CD4-positive, alpha-beta T cell treated with Interleukin-1 beta for 1 hour (primary cell): ENCODE data around the gene AUNIP.

Source experiments
- DNase-seq, 2 donors: peaks; one replicate each; pipeline ENCODE4 v3.0.0-alpha.2; 2020 to 2022

The AUNIP gene

DNA sequence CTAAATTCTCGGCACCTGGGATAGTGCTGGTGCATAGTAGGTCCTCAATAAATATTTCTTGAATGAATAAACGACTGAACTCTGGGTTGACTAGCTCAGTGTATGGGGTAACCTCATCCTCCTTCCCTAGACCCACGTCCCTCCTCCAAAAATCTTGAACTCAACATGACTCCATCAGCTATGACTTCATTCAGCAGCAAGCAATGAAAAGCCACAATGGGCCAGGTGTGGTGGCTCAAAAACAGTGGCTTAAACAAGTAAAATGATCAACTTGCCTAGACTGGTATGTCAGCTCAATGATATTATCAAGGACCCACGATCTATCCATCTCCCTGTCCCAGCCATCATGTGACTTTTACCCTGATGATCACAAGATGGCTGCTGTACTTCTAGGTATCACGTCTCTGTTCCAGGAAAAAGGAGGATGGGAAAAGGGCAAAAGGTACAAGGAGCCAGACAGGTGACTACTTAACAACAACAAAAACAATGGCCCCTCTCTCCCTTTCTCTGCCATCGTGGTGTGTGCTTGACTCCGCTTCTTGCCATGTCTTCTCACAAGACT is 29.2 kb upstream of the AUNIP start:
- no peak for DNase-seq

GRCh38 chr1:25885602-25886001 is 26.3 kb upstream of the AUNIP start:
- no peak for DNase-seq

DNA sequence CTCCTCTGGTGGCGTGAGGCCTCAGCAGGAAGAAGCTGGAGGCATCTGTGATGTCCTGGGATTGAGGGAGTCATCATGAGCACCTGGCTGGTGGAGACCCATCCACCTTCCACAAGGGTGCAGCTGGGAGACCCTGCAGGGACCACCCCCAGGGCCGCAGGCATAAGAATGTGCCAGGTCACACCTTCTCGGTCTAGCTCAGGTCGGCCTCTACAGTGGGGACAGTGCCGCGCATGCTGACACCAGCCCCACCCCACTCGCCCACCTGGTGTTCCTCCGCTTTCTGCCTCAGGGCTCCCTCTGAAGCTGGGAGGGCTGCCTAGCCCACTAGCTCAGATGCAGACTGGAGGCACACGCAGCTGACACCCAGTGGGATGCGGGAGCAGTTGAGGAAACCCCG is 22.0 kb upstream of the AUNIP start:
- no peak for DNase-seq

GRCh38 chr1:25880518-25880917 is 21.3 kb upstream of the AUNIP start:
- no peak for DNase-seq

DNA sequence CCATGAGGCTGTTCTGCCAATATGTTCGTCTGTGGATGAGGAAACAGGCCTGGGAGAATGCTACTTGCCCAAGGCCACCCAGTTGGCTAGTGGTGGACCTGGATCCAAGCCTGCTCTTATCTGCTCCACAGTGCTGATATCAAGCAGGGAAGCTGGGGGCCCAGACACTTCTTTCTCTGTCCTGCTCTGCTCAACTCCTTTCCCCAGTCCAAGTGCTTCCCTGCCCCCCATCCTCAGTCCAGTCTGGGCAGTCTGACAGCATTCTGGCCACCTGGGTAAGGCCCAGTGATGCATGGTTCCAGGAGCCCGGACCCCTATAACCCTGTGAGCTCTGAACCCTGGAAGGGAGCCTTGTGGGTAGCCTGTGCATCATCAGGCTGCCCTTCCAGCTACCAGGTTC is 20.4 kb upstream of the AUNIP start:
- DNase-seq: no peak

- DNase-seq: no peak
Measured at GRCh38 chr1:25878690-25879089, 19.4 kb upstream of the AUNIP start.

- no peak for DNase-seq
Measured at GRCh38 chr1:25877155-25877554, 17.9 kb upstream of the AUNIP start.

GRCh38 chr1:25876693-25877077 is 17.4 kb upstream of the AUNIP start:
- DNase-seq: no peak

DNA sequence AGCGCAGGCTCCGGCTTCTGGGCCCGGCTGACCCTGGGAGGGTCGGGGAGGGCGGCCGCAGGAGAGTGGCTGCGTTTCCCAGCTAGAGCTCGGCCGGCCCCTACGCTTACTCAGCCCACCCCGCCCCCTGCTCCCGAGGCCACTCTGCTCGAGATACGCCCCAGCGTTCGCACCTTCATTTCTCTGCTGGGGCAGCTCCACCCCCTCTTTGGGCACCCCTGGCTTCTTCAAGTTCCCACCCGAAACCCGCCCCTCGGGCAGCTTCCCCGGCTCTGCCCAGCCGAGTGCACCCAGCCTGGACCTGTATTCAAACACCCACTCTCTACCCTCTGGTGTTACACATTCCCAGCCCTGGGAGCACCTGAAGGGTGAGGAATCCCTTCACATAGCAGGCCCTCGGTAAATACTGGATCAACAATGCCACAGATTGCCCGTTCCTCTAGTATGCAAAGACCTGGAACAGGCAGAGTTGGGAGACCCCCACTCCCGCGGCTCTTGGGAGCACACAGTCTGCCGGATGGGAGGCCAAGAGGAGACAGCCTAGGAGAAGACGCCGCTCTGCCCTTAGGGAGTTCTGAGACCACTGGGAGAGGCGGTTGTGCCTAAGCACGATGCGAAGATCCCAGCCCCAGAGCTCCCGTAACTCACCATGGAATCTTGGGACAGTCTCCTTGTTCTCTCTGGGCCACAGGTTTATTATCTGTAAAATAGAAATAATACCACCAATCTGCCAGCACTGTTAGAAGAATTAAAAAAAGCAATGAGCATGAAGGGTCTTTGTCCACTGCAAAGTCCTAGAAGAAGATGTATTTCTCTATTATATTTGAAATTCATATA is 16.8 kb upstream of the AUNIP start:
- no peak for DNase-seq

DNA sequence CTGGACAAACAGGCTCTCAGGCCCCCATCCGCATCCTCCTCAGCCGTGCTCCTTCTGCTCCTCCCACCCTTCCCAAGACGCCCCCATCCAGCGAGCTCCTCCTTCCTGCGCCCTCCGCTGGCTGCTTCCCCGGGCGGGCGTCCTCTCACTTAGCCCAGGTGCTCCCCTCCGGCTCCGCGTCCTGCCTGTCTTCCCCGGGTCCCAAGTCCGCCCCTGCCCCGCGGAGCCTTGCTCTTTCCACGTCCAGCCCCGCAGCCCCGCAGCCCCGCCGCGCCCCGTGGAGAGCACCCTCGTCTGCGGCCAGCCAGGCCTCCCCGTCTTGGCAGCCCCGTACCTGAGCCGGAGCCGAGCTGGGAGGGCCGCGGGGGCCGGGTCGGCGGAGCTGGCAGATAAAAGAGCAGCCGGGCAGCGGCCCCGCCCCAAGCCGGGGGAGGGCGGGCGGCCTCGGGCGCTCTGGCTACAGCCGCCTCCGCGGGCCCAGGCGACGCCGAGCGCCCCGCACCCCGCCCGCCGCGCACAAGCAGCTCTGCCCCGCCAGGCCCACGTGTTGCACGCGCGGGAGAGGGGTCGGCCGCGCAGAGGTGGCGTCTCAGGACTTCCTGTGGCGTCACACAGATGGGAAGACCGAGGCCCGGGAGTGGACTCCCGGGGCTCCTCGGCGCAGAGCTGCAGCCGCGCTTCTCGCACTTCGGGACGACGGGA is 16.0 kb upstream of the AUNIP start, which contains the start of gene PAQR7:
PAQR7 (minus strand) TSS at position 555 of the 702 bp plus-strand sequence. CDS start 11,869 bp downstream, outside the sequence.
- DNase-seq: peak; percentile 63 to 64

DNA sequence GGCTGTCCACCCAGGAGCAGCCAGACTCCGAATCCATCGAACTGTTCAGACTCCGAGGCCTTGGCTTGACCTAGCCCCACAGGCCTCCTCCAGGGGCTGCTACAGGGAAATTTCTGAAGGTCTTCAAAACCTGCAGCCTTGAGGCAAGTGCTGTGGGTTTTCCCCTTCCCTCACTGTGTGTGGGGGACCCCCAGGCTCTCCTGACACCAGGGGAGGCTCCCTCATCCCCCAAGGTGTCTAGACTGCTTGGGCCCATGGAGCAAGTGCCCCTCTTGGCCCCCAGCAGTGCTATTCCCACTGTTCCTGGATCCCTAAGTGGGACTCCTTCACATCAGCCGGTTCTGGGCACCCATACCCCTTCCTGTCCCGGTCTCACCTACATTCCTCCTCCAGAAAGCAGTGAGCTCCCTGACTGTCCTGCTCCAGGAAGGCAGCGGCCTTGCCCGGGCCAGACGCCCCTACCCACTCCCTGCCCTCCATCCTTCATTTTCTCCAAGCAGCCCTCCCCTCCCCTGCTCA is 15.4 kb upstream of the AUNIP start:
- DNase-seq: no peak

- no peak for DNase-seq
Measured at GRCh38 chr1:25874209-25874608, 15.0 kb upstream of the AUNIP start.

DNA sequence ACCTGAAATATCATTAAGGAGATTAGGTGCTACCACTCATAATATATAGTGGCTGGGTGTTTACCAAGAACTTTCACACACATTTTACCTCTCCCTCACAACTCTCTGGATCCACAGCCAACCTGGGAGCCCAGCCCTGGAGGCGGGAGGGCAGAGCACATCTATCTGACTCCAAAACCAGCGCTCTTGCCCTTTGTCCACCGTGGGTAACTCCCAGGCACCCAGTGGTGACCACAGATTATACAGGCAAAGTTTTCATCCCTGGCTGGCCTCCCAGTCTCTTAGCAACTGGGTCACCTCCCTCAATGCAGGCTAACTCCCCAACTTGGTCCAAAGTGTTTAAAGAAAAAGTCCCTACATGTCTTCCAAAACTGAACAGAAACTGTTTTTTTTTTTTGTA is 13.9 kb upstream of the AUNIP start:
- DNase-seq: no peak

DNA sequence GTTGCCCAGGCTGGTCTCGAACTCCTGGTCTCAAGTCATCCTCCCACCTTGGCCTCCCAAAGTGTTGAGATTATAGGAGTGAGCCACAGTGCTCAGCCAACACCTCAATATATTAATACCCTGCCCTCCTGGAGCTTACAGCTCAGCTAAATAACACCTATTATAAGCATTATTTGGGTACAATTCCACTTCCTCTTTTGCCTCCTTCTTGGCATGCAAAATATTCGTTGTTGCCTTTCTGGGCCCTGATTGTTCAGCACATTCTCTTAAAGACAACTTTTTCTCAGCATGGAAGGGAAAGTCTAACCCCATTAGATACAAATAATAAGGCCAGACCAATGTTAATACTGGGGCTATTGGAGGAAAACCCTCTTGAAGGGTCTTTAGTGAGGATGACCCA is 13.5 kb upstream of the AUNIP start:
- no peak for DNase-seq

DNA sequence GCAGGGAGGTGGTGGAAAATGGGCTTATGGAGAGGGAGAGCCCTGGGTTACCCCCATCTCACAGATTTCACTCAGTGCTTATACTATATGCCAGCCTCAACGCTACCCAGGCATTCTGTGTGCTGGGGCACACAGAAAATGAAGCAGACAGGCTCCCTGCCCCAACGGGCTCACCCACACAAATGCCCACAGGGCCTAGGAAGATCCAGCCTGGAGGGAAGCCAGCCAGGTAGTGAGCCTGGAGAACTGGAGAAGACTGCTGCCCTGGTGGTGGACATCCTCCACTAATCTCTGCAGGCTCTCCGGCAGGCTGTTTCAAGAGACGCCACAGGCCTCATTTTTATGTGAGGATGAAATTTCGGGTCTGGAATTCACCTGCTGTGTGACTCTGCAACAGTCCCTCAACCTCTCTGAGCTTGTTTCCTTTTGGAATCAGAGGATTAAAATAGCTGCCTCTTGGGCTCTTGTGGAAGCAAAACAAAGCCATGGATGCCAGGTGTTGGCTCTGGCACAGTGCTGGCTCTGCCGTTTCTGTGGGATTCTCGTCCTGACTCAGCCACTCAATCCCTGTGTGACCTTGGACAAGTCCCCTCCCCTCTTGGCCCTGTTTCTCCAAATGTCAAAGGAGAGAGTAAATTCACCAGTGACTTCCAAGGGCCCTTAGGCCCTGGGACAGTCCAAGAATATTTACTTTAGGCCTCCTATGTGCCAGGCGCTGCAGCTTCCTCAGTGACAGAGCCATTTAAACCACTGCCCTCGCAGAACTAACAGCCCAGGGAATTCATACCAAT is 12.6 kb upstream of the AUNIP start:
- DNase-seq: no peak

GRCh38 chr1:25871086-25871703 is 11.9 kb upstream of the AUNIP start:
- no peak for DNase-seq

DNA sequence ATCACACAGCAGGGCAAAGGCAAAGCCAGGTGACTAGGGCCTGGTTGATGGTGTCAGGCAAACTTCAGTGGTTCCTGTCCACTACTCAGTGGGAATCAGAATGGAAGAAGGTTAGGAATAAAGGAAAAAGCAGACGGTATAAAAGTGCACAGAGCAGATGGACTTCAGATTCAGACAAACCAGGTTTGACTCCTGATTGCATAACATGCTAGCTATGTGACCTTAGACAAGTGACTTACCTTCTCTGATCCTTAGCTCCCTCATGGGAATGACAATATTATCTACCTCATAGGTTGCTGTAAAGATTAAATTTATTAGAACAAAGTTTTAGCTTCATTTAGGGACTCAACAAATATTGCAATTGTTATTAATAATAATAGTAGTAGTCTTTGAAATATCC is 11.4 kb upstream of the AUNIP start:
- no peak for DNase-seq

GRCh38 chr1:25869909-25870606 is 10.8 kb upstream of the AUNIP start:
- no peak for DNase-seq

DNA sequence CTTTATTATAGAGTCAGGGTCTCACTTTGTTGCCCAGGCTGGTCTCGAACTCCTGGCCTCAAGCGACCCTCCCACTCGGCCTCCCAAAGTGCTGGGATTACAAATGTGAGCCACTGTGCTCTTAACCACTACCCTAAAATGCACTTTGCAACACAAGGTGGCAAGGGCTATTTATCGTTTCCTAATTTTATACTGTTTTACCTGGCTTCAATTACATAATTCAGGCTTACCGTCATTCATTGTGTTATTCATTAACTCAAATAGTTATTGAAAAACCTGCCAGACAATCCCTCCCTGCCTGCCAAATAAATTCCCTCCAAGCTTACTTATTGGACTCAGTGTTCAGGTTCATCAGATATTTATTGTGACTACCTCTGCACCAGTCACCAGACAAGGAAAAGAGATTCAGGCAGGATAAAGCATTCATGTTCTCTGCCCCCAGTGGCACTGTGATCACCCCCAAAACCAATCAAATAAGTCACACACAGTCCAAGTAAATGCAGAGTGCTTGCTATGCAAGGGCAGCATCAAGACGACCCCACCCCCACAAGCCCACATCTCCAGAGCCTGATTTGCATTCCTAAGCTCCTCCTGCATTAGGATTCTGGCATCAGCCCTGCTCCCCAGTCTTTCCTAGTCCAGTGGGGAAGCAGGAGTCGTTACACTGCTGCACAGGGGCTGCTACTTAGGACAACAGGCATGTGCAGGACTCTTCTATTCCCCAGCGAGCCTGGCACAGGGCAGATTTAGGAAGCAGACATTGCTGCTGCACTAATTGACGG is 8.1 kb upstream of the AUNIP start:
- no peak for DNase-seq

- DNase-seq: no peak
Measured at GRCh38 chr1:25866288-25866687, 7.0 kb upstream of the AUNIP start.

DNA sequence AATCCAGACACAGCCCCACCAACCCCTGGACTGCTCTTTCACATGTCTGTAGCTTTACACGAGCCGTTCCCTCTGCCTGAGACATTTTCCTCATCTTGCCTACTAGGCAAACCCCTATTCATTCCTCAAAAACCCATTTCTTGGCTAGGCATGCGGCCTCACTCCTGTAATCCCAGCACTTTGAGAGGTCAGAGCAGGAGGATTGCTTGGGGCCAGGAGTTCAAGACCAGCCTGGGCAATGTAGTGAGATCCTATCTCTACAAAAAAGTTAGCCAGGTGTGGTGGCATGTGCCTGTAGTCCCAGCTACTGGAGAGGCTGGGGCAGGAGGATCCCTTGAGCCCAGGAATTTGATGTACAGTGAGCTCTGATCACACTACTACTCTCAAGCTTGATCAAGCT is 5.2 kb upstream of the AUNIP start:
- DNase-seq: no peak
